ENCODE measurements around the gene SUPT3H.

The SUPT3H gene

GRCh38 chr6:45344900-45345299 lies 32.8 kb downstream of the SUPT3H start:
- Histone ChIP-seq H3K27me3 (ENCODE audit: insufficient read depth, low read length) (no peaks in the 10 kb centered on the region), H3K4me1 (ENCODE audit: control insufficient read depth in 1 of 2, insufficient read depth in 2 of 2, low read length in 2 of 2) (no peaks in the 10 kb centered on the region), H3K14ac (ENCODE audit: low read length) (no peak overlapping the region), H3K27ac (ENCODE audit: low read depth, low read length) (no peak overlapping the region), H4K8ac (ENCODE audit: low read depth, low read length) (no peak overlapping the region), H2BK120ac (ENCODE audit: insufficient read depth, low read length, poor library complexity) (no peak overlapping the region), H4K91ac (ENCODE audit: low read depth, low read length) (no peak overlapping the region), H4K12ac (ENCODE audit: low read depth, low read length) (no peak overlapping the region), H2AFZ (ENCODE audit: insufficient read depth, low read length, poor library complexity) (no peak overlapping the region), H3K23ac (ENCODE audit: low read length) (no peak overlapping the region), H3K4ac (ENCODE audit: low read depth, low read length) (no peak overlapping the region), H2BK12ac (ENCODE audit: low read length) (no peak overlapping the region), H3K9ac (ENCODE audit: low read length) (no peak overlapping the region), H3K79me2 (ENCODE audit: control insufficient read depth, insufficient read depth, low read length, poor library complexity) (no peaks in the 10 kb centered on the region), H3K36me3 (ENCODE audit: control insufficient read depth in 1 of 2, insufficient read depth in 2 of 2, low read length in 2 of 2) (no peaks in the 10 kb centered on the region), H3K79me1 (ENCODE audit: low read length) (no peaks in the 10 kb centered on the region), H3K9me3 (ENCODE audit: insufficient read depth, low read depth, low read length) (no peaks in the 10 kb centered on the region), H2AK5ac (ENCODE audit: low read length) (no peak overlapping the region), H3K18ac (ENCODE audit: low read length) (no peak overlapping the region), H3K4me2 (ENCODE audit: low read length) (no peak overlapping the region), H2BK5ac (ENCODE audit: low read depth, low read length, poor library complexity) (no peak overlapping the region), H3K4me3 (ENCODE audit: low read depth, low read length) (no peak overlapping the region)
- no peak for DNase-seq
- no CpG with 5 or more reads among the region's 2 CpGs for WGBS (ENCODE audit: extremely low coverage, insufficient coverage, insufficient read length)

- H3K23ac ChIP-seq (ENCODE audit: low read length), result no peak overlapping the region
- H3K9me3 ChIP-seq (ENCODE audit: insufficient read depth, low read depth, low read length), result no peaks in the 10 kb centered on the region
- H3K4me2 ChIP-seq (ENCODE audit: low read length), result no peak overlapping the region
- H2BK120ac ChIP-seq (ENCODE audit: insufficient read depth, low read length, poor library complexity), result no peak overlapping the region
- H3K27me3 ChIP-seq (ENCODE audit: insufficient read depth, low read length), result no peaks in the 10 kb centered on the region
- DNase-seq, result no peak
- no peak overlapping the region for H3K9ac ChIP-seq (ENCODE audit: low read length)
- H3K36me3 ChIP-seq (ENCODE audit: control insufficient read depth in 1 of 2, insufficient read depth in 2 of 2, low read length in 2 of 2), result no peaks in the 10 kb centered on the region
- H3K14ac ChIP-seq (ENCODE audit: low read length), result no peak overlapping the region
- H2BK5ac ChIP-seq (ENCODE audit: low read depth, low read length, poor library complexity), result no peak overlapping the region
- H3K4ac ChIP-seq (ENCODE audit: low read depth, low read length), result no peak overlapping the region
- H4K8ac ChIP-seq (ENCODE audit: low read depth, low read length), result no peak overlapping the region
- H4K12ac ChIP-seq (ENCODE audit: low read depth, low read length), result no peak overlapping the region
- no peak overlapping the region for H3K27ac ChIP-seq (ENCODE audit: low read depth, low read length)
- H3K4me1 ChIP-seq (ENCODE audit: control insufficient read depth in 1 of 2, insufficient read depth in 2 of 2, low read length in 2 of 2), result no peaks in the 10 kb centered on the region
- no peak overlapping the region for H2AK5ac ChIP-seq (ENCODE audit: low read length)
- H3K79me1 ChIP-seq (ENCODE audit: low read length), result no peaks in the 10 kb centered on the region
- H4K91ac ChIP-seq (ENCODE audit: low read depth, low read length), result no peak overlapping the region
- no peak overlapping the region for H2AFZ ChIP-seq (ENCODE audit: insufficient read depth, low read length, poor library complexity)
- H3K79me2 ChIP-seq (ENCODE audit: control insufficient read depth, insufficient read depth, low read length, poor library complexity), result no peaks in the 10 kb centered on the region
- H3K4me3 ChIP-seq (ENCODE audit: low read depth, low read length), result no peak overlapping the region
- no peak overlapping the region for H2BK12ac ChIP-seq (ENCODE audit: low read length)
- H3K18ac ChIP-seq (ENCODE audit: low read length), result no peak overlapping the region
These were observed 49.2 kb downstream of the SUPT3H start for GRCh38 chr6:45328523-45328922.

- H2BK12ac ChIP-seq (ENCODE audit: low read length), result no peak within 1 kb of the TSS
- H2BK120ac ChIP-seq (ENCODE audit: insufficient read depth, low read length, poor library complexity), result no peak within 1 kb of the TSS
- H4K8ac ChIP-seq (ENCODE audit: low read depth, low read length), result peak within 1 kb of the TSS; percentile 47
- no peak within 1 kb of the TSS for H4K12ac ChIP-seq (ENCODE audit: low read depth, low read length)
- H2BK5ac ChIP-seq (ENCODE audit: low read depth, low read length, poor library complexity), result no peak within 1 kb of the TSS
- H3K4me2 ChIP-seq (ENCODE audit: low read length), result peak within 1 kb of the TSS; percentile 48
- H3K9ac ChIP-seq (ENCODE audit: low read length), result no peak within 1 kb of the TSS
- H3K4me3 ChIP-seq (ENCODE audit: low read depth, low read length), result no peak within 1 kb of the TSS
- no peaks in the 10 kb centered on the region for H3K79me1 ChIP-seq (ENCODE audit: low read length)
- DNase-seq, result no peak
- no peak within 1 kb of the TSS for H4K91ac ChIP-seq (ENCODE audit: low read depth, low read length)
- H3K9me3 ChIP-seq (ENCODE audit: insufficient read depth, low read depth, low read length), result no peaks in the 10 kb centered on the region
- no peaks in the 10 kb centered on the region for H3K36me3 ChIP-seq (ENCODE audit: control insufficient read depth in 1 of 2, insufficient read depth in 2 of 2, low read length in 2 of 2)
- H3K18ac ChIP-seq (ENCODE audit: low read length), result no peak within 1 kb of the TSS
- H3K79me2 ChIP-seq (ENCODE audit: control insufficient read depth, insufficient read depth, low read length, poor library complexity), result no peaks in the 10 kb centered on the region
- H3K14ac ChIP-seq (ENCODE audit: low read length), result no peak within 1 kb of the TSS
- H2AFZ ChIP-seq (ENCODE audit: insufficient read depth, low read length, poor library complexity), result no peak within 1 kb of the TSS
- H3K4ac ChIP-seq (ENCODE audit: low read depth, low read length), result no peak within 1 kb of the TSS
- no peaks in the 10 kb centered on the region for H3K4me1 ChIP-seq (ENCODE audit: control insufficient read depth in 1 of 2, insufficient read depth in 2 of 2, low read length in 2 of 2)
- no peaks in the 10 kb centered on the region for H3K27me3 ChIP-seq (ENCODE audit: insufficient read depth, low read length)
- no peak within 1 kb of the TSS for H2AK5ac ChIP-seq (ENCODE audit: low read length)
- no CpG with 5 or more reads among the region's 5 CpGs for WGBS (ENCODE audit: extremely low coverage, insufficient coverage, insufficient read length)
- no peak within 1 kb of the TSS for H3K23ac ChIP-seq (ENCODE audit: low read length)
- no peak within 1 kb of the TSS for H3K27ac ChIP-seq (ENCODE audit: low read depth, low read length)
These were observed 49.7 kb downstream of the SUPT3H start, which contains the start of gene RUNX2 for GRCh38 chr6:45327956-45328522. Gene RUNX2, plus strand, starts transcription at chr6:45328330. Its CDS starts 397 bp downstream, at chr6:45328727.

GRCh38 chr6:45326698-45327417 lies 50.9 kb downstream of the SUPT3H start:
- Histone ChIP-seq H4K91ac (ENCODE audit: low read depth, low read length) (no peak overlapping the region), H2BK12ac (ENCODE audit: low read length) (no peak overlapping the region), H3K36me3 (ENCODE audit: control insufficient read depth in 1 of 2, insufficient read depth in 2 of 2, low read length in 2 of 2) (no peaks in the 10 kb centered on the region), H3K4me3 (ENCODE audit: low read depth, low read length) (no peak overlapping the region), H2BK5ac (ENCODE audit: low read depth, low read length, poor library complexity) (no peak overlapping the region), H4K12ac (ENCODE audit: low read depth, low read length) (no peak overlapping the region), H3K4me2 (ENCODE audit: low read length) (no peak overlapping the region), H3K27me3 (ENCODE audit: insufficient read depth, low read length) (no peaks in the 10 kb centered on the region), H3K23ac (ENCODE audit: low read length) (no peak overlapping the region), H3K79me1 (ENCODE audit: low read length) (no peaks in the 10 kb centered on the region), H2AK5ac (ENCODE audit: low read length) (no peak overlapping the region), H3K4me1 (ENCODE audit: control insufficient read depth in 1 of 2, insufficient read depth in 2 of 2, low read length in 2 of 2) (no peaks in the 10 kb centered on the region), H3K14ac (ENCODE audit: low read length) (no peak overlapping the region), H3K9ac (ENCODE audit: low read length) (no peak overlapping the region), H2BK120ac (ENCODE audit: insufficient read depth, low read length, poor library complexity) (no peak overlapping the region), H3K4ac (ENCODE audit: low read depth, low read length) (no peak overlapping the region), H3K27ac (ENCODE audit: low read depth, low read length) (no peak overlapping the region), H4K8ac (ENCODE audit: low read depth, low read length) (no peak overlapping the region), H3K9me3 (ENCODE audit: insufficient read depth, low read depth, low read length) (no peaks in the 10 kb centered on the region), H3K79me2 (ENCODE audit: control insufficient read depth, insufficient read depth, low read length, poor library complexity) (no peaks in the 10 kb centered on the region), H2AFZ (ENCODE audit: insufficient read depth, low read length, poor library complexity) (no peak overlapping the region), H3K18ac (ENCODE audit: low read length) (no peak overlapping the region)
- DNase-seq, result no peak
- WGBS (ENCODE audit: extremely low coverage, insufficient coverage, insufficient read length), result no CpG with 5 or more reads among the region's 5 CpGs

All from trophoblast cell (in vitro differentiated cells and primary cell).